Measurements from ENCODE around the gene DHX32. TPM values are rescaled to one million over a fixed set of nuclear protein-coding genes. Genes with fewer than 3 reads are reported as not detected.
A peak's percentile ranks its signal among the peaks of the same experiment; 100 is the strongest.

Gene DHX32
- total RNA-seq, 1 donor from 2014 or later, result 33.2 TPM

GRCh38 chr10:125886914-125887512, 5.9 kb upstream of the DHX32 start:
- Mint-ChIP-seq H3K36me3 (peaks cover 4% of the 10 kb centered on the region), H3K4me3 (no peak overlapping the region), H3K4me1 (ENCODE audit: unreplicated experiment) (peaks cover 4% of the 10 kb centered on the region), H3K27ac (no peak overlapping the region), H3K9me3 (no peaks in the 10 kb centered on the region), H3K27me3 (no peaks in the 10 kb centered on the region)
- TF ChIP-seq CTCF (conservative IDR thresholded peaks at IDR 0.05), result no peak
- DNase-seq (ENCODE audit: extremely low spot score, unreplicated experiment), result no peak

- DNase-seq (ENCODE audit: extremely low spot score, unreplicated experiment), result no peak
- no peaks in the 10 kb centered on the region for H3K27me3 Mint-ChIP-seq
- no peak for TF ChIP-seq CTCF (conservative IDR thresholded peaks at IDR 0.05)
- no peaks in the 10 kb centered on the region for H3K9me3 Mint-ChIP-seq
- H3K4me3 Mint-ChIP-seq, result no peak overlapping the region
- peaks cover 17% of the 10 kb centered on the region for H3K36me3 Mint-ChIP-seq
- H3K4me1 Mint-ChIP-seq (ENCODE audit: unreplicated experiment), result peaks cover 22% of the 10 kb centered on the region
- H3K27ac Mint-ChIP-seq, result no peak overlapping the region
These were observed 2.1 kb upstream of the DHX32 start for GRCh38 chr10:125883211-125883610.

GRCh38 chr10:125882596-125882995, 1.5 kb upstream of the DHX32 start:
- no peaks in the 10 kb centered on the region for H3K27me3 Mint-ChIP-seq
- no peak overlapping the region for H3K4me3 Mint-ChIP-seq
- peaks cover 22% of the 10 kb centered on the region for H3K4me1 Mint-ChIP-seq (ENCODE audit: unreplicated experiment)
- no peak overlapping the region for H3K27ac Mint-ChIP-seq
- DNase-seq (ENCODE audit: extremely low spot score, unreplicated experiment), result no peak
- no peak for TF ChIP-seq CTCF (conservative IDR thresholded peaks at IDR 0.05)
- peaks cover 23% of the 10 kb centered on the region for H3K36me3 Mint-ChIP-seq
- no peaks in the 10 kb centered on the region for H3K9me3 Mint-ChIP-seq

- Mint-ChIP-seq H3K4me1 (ENCODE audit: unreplicated experiment) (peaks cover 22% of the 10 kb centered on the region), H3K4me3 (peak overlapping the region; percentile 62), H3K9me3 (no peaks in the 10 kb centered on the region), H3K27me3 (no peaks in the 10 kb centered on the region), H3K36me3 (peaks cover 32% of the 10 kb centered on the region), H3K27ac (peak overlapping the region; percentile 19)
- no peak for TF ChIP-seq CTCF (conservative IDR thresholded peaks at IDR 0.05)
- no peak for DNase-seq (ENCODE audit: extremely low spot score, unreplicated experiment)
These were observed 373 bp downstream of the DHX32 start for GRCh38 chr10:125880719-125881118.

- DNase-seq (ENCODE audit: extremely low spot score, unreplicated experiment), result no peak
- Mint-ChIP-seq H3K4me1 (ENCODE audit: unreplicated experiment) (peaks cover 22% of the 10 kb centered on the region), H3K9me3 (no peaks in the 10 kb centered on the region), H3K36me3 (peaks cover 45% of the 10 kb centered on the region), H3K27me3 (no peaks in the 10 kb centered on the region), H3K27ac (peak overlapping the region; percentile 23), H3K4me3 (no peak overlapping the region)
- TF ChIP-seq CTCF (conservative IDR thresholded peaks at IDR 0.05), result no peak
These were observed 1.9 kb downstream of the DHX32 start for GRCh38 chr10:125878957-125879835.
